Measurements from ENCODE around the gene LUZP2.
"Not testable (repeated sequence)": the region's sequence is repeated elsewhere in the genome, so short reads cannot be mapped to it uniquely, and the experiment has no call there.

LUZP2 gene

GRCh38 chr11:24837112-24837511 is 340.3 kb downstream of the LUZP2 start:
- DNase-seq, result no peak

GRCh38 chr11:24842308-24842707 is 345.5 kb downstream of the LUZP2 start:
- no peak for DNase-seq

- DNase-seq, result no peak
These were observed 347.6 kb downstream of the LUZP2 start for GRCh38 chr11:24844406-24844805.

GRCh38 chr11:24848857-24849256 is 352.0 kb downstream of the LUZP2 start:
- no peak for DNase-seq

- DNase-seq, result no peak
These were observed 359.1 kb downstream of the LUZP2 start for GRCh38 chr11:24855951-24856350.

GRCh38 chr11:24859801-24860300 is 363.0 kb downstream of the LUZP2 start:
- no peak for DNase-seq

GRCh38 chr11:24861440-24861839 is 364.6 kb downstream of the LUZP2 start:
- no peak for DNase-seq

GRCh38 chr11:24866743-24867142 is 369.9 kb downstream of the LUZP2 start:
- no peak for DNase-seq

- DNase-seq, result no peak
These were observed 373.2 kb downstream of the LUZP2 start for GRCh38 chr11:24870048-24870447.

GRCh38 chr11:24872186-24872585 is 375.3 kb downstream of the LUZP2 start:
- DNase-seq, result no peak

- DNase-seq, result no peak
These were observed 375.9 kb downstream of the LUZP2 start for GRCh38 chr11:24872651-24873311.

GRCh38 chr11:24880962-24881361 is 384.1 kb downstream of the LUZP2 start:
- DNase-seq, result no peak

GRCh38 chr11:24885580-24886173 is 388.8 kb downstream of the LUZP2 start:
- no peak for DNase-seq

- DNase-seq, result no peak
These were observed 390.2 kb downstream of the LUZP2 start for GRCh38 chr11:24886880-24887619.

- no peak for DNase-seq
These were observed 393.6 kb downstream of the LUZP2 start for GRCh38 chr11:24890426-24890825.

- DNase-seq, result not testable (repeated sequence)
These were observed 395.1 kb downstream of the LUZP2 start for GRCh38 chr11:24891845-24892492.

- no peak for DNase-seq
These were observed 399.4 kb downstream of the LUZP2 start for GRCh38 chr11:24896118-24896835.

GRCh38 chr11:24900514-24900913 is 403.7 kb downstream of the LUZP2 start:
- no peak for DNase-seq

GRCh38 chr11:24900960-24901549 is 404.2 kb downstream of the LUZP2 start:
- no peak for DNase-seq

GRCh38 chr11:24903555-24903954 is 406.7 kb downstream of the LUZP2 start:
- no peak for DNase-seq

GRCh38 chr11:24925091-24925490 is 428.2 kb downstream of the LUZP2 start:
- DNase-seq, result no peak

All from islet precursor cell (in vitro differentiated cells).